Kidney epithelial cell (primary cell): ENCODE data around the gene NRG3. TPM values are rescaled to one million over a fixed set of nuclear protein-coding genes. Genes with fewer than 3 reads are reported as not detected.

Experiments used
- DNase-seq: peaks from one replicate; pipeline ENCODE4 v3.0.0-alpha.2; 2010; ENCODE audit warnings: low read depth
- H3K27me3 ChIP-seq: 2 replicates; pipeline ENCODE4 v1.6.0; 2011; ENCODE audit warnings: low read length; ENCODE audit not compliant: control insufficient read depth, insufficient read depth
- H3K36me3 ChIP-seq: 2 replicates; pipeline ENCODE4 v1.5.1; 2011; ENCODE audit warnings: low read length; ENCODE audit not compliant: control insufficient read depth, insufficient read depth
- H3K4me3 ChIP-seq: 2 replicates; pipeline ENCODE4 v1.5.1; 2011; ENCODE audit warnings: low read depth, mild to moderate bottlenecking, control low read depth, low read length
- CTCF ChIP-seq: IDR thresholded peaks from 2 replicates; pipeline ENCODE4 v1.5.1; 2011; ENCODE audit warnings: mild to moderate bottlenecking, moderate library complexity, low read length, control low read depth, inconsistent platforms; ENCODE audit not compliant: insufficient read depth, poor library complexity, severe bottlenecking
- total RNA-seq: library from RNA; depleted of rRNA; stranded (reverse); fragments of >200 nt; gene quantifications from 2 replicates; pipeline ENCODE4 v1.2.3, GENCODE V29; 2015

NRG3 gene
- total RNA-seq, 1 donor from 2014 or later: 10.2 TPM

GRCh38 chr10:82653244-82654155 is 778.5 kb downstream of the NRG3 start:
- TF ChIP-seq CTCF: no peak
- no peak for DNase-seq

GRCh38 chr10:82660205-82660604 is 785.2 kb downstream of the NRG3 start:
- no peaks in the 10 kb centered on the region for H3K36me3 ChIP-seq
- TF ChIP-seq CTCF: no peak
- H3K4me3 ChIP-seq: no peak overlapping the region
- no peak for DNase-seq
- no peaks in the 10 kb centered on the region for H3K27me3 ChIP-seq

More at GRCh38 chr10:82653244-82654155, 778.5 kb downstream of the NRG3 start:
- Histone ChIP-seq H3K4me3 (no peak overlapping the region), H3K36me3 (no peaks in the 10 kb centered on the region), H3K27me3 (no peaks in the 10 kb centered on the region)

- DNase-seq: no peak
- Histone ChIP-seq H3K36me3 (no peaks in the 10 kb centered on the region), H3K4me3 (no peak overlapping the region), H3K27me3 (no peaks in the 10 kb centered on the region)
- no peak for TF ChIP-seq CTCF
Measured at GRCh38 chr10:82660986-82661385, 786.0 kb downstream of the NRG3 start.

GRCh38 chr10:82661701-82662100 is 786.7 kb downstream of the NRG3 start:
- Histone ChIP-seq H3K4me3 (no peak overlapping the region), H3K36me3 (no peaks in the 10 kb centered on the region), H3K27me3 (no peaks in the 10 kb centered on the region)
- no peak for DNase-seq
- TF ChIP-seq CTCF: no peak

GRCh38 chr10:82668221-82668895 is 793.4 kb downstream of the NRG3 start:
- Histone ChIP-seq H3K4me3 (no peak overlapping the region), H3K27me3 (no peaks in the 10 kb centered on the region), H3K36me3 (no peaks in the 10 kb centered on the region)
- no peak for DNase-seq
- no peak for TF ChIP-seq CTCF
